Measurements from ENCODE around the gene NSMCE1. TPM values are rescaled to one million over a fixed set of nuclear protein-coding genes. Genes with fewer than 3 reads are reported as not detected.

Gene NSMCE1
- total RNA-seq, 1 experiment from 2014 or later: 49.4 TPM

DNA sequence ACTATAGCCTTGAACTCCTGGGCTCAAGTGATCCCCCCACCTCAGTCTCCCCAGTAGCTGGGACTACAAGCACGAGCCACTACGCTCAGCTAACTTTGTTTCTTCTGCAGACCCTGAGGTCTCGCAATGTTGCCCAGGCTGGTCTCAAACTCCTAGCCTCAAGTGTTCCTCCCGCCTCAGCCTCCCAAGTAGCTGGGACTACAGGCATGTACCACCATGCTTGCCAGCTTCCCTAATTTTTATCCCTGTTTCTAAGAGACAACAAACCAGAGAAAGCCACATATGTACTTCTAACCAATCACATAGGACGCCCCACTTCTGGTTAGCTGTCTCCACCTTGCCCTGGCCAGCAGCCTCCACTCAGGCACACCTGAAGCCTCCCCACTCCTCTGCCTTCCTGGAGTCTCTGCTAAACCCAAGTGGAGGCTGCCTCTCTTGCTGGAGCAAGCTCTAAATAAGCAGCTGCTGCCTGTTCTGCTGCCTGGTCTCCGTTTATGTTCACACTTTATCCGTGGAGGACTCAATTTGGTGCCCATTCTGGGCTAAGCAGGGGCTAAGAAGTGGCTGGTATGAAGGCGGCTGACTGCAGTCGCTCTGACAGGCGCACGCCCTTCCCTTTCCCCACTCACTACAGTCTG, 24.7 kb downstream of the NSMCE1 start:
- DNase-seq (ENCODE audit: low spot score): no peak

DNA sequence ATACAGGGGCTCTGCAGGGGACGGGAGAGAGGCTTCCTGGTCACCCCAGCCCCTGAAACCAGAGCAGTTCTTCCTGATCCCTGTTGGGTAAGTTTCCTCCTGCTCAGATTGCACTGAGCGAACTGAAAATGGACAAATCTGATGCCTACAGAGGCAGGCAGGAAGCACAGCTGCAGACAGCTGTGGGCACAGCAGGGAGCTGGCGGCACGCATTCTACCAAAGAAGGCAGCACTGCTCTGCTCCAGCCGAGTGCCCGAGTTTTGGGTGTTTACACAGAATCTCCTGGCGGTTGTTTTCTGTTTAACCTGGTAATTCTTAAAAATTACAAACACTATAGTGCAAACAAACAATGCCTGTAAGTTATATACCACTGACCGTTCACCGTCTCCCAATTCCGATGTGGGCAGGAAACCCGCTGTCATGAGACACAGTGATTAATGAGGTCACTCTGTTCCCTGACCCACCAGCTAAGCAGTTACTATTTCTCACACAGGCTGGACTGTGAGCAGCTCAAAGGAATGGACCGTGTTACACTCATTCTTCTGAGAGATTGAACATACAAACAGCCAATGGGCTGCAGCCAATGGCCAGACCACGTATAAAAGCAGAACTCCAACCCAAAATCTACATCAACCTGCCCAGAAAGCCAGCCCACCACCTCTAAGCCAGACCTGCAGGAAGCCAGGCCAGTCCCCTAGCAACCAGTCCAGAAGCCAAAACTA, 25.5 kb downstream of the NSMCE1 start:
- peak; percentile 96 for DNase-seq (ENCODE audit: low spot score)

DNA sequence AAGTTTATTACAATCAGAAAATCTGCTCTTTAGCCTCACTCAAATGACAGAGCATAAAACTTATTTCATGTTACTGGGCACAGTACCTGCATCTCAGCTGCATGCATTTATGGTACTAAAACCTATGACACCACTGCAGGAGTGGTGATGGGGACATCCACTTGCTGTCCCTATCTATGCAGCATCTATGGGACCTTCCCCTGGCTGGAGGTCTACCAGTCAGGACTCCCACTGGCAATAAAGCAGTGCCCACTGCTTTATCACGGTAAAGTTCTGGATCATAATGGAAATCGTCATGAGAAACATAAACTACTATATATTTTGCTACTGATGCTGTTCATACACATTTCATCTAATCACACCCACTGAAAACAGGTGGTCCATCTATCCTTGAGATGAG, 26.2 kb downstream of the NSMCE1 start:
- no peak for DNase-seq (ENCODE audit: low spot score)

DNA sequence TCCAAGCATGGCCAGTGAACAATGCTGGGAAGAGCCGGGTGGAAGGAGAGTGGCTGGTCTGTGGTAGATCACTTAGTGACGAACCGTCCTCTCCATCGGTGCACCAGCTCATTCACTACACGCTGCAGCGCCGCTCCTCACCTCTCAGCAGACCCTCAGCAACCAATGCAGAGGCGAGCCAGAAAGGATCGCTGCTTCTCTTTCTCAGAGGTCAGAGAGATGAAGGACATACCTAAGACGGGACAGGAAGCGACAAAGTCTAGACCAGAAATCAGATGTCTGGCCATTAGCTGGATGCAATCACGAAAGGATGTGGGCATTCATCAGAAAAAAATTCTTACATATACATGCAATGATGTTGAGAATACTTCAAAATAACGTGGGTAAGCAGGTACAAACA, 26.9 kb downstream of the NSMCE1 start:
- no peak for DNase-seq (ENCODE audit: low spot score)

DNA sequence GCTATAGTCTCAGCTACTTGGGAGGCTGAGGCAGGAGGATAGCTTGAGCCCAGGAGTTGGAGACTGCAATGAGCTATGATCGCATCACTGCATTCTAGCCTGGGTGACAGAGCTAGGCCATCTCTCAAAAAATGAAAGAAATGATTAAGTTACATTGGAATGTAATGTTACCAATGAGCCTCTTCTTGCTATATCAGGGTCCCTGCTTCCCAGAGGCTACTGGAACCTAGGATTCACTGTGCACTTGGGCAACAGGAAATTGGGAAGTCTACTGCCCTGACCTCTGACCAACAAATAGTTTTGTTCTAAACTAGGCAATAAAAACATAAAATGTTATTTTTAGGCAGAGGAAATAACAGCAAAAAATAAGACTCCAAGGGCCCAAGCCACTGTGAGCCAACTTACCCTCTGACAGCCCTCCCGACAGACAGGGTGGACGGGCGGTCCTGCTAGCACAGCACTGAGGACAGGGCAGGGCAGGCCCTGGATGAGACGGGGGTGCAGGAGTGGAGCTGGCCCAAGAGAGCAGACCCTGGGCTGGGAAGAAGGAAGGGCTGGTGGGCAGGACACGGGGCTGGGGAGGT, 27.5 kb downstream of the NSMCE1 start:
- no peak for DNase-seq (ENCODE audit: low spot score)

DNA sequence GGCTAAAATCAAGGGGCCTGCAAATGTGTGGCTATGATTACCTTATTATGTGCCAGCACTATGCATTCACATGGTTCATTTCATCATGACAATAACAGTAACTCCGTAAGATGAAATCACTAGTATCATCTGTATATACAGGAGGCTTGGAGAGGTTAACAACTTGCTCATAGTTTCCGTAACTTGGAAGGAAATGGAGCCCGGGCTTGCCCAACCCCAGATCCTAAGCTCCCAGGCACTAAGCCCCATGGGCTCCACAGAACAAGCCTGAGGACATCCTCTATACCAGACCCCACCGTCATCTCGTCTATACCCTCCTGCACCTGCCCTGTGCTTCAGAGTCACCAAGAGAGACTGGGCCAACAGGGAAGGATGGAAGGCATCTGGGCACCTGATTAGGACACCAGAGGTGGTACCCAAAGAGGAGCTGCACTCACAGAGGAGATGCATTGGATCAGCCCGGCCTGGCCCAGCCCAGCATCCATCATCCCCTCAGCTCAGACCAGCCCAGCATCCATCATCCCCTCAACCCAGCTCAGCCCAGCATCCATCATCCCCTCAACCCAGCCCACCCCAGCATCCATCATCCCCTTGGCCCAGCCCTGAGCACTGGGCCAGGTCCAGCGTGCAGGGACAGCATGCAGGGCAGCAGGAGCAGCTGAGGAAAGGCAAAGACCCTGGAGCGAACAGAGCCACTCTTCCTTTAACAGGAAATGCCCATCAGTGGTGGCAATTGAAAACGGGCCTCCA, 28.5 kb downstream of the NSMCE1 start:
- DNase-seq (ENCODE audit: low spot score): no peak

DNA sequence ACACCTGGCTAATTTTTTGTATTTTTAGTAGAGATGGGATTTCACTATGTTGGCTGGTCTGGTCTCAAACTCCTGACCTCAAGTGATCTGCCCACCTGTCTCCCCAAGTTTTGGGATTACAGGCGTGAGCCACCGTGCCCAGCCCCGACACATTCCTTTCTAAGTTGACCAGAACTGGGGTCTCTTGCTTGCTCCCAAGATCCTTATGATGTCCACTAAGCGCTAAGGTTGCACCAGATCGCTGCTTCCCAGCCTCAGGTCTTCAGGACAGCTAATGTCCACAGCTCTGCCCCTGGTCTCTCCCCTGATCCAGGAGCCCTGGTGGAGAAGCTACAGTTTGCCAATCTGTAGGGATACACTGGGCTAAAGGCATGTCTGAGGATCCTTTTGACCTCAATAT, 29.5 kb downstream of the NSMCE1 start:
- DNase-seq (ENCODE audit: low spot score): no peak

DNA sequence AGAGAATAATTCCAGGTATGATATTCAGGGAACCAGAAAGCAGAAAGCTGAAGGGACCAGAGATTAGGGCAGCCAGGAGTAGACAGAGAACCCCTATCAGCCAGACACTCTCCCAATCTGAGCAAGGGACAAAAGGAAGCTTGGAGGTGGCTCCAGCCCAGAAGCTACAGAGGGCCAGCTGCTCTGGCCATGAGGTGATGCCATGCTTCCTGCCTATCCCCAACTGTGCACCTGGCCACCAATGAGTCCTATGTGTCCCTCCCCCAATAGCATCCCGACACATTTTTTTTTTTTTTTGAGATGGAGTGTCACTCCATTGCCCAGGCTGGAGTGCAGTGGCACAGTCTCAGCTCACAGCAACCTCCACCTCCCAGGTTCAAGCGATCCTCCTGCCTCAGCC, 30.0 kb downstream of the NSMCE1 start:
- DNase-seq (ENCODE audit: low spot score): no peak

DNA sequence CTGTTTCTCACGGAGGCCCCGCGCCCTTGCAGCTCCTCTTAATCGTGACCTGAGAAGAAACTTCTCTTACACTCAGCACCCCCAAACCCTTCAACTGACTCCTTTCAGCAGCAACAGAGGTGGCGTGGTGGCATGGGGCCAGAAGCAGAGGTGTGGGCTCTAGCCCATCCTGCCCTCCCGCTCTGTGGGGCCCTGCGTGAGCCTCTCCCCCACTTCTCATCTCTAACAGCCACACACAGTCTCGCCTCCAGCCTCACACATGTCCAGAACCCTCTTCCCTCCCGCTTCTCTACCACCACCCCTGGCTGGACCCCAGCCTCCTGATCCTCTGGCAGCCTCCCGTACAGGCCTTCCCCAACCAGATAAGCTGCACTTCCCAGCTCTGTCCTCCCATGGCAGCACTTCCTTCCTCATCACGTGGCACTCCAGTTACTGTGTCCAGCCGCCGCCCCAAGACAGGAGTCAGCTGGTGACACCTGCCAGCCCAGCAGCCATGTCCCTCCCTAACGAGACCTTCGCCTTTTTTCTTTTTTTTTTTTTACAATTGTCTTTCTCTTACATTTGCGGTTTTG, 30.5 kb downstream of the NSMCE1 start:
- DNase-seq (ENCODE audit: low spot score): no peak

DNA sequence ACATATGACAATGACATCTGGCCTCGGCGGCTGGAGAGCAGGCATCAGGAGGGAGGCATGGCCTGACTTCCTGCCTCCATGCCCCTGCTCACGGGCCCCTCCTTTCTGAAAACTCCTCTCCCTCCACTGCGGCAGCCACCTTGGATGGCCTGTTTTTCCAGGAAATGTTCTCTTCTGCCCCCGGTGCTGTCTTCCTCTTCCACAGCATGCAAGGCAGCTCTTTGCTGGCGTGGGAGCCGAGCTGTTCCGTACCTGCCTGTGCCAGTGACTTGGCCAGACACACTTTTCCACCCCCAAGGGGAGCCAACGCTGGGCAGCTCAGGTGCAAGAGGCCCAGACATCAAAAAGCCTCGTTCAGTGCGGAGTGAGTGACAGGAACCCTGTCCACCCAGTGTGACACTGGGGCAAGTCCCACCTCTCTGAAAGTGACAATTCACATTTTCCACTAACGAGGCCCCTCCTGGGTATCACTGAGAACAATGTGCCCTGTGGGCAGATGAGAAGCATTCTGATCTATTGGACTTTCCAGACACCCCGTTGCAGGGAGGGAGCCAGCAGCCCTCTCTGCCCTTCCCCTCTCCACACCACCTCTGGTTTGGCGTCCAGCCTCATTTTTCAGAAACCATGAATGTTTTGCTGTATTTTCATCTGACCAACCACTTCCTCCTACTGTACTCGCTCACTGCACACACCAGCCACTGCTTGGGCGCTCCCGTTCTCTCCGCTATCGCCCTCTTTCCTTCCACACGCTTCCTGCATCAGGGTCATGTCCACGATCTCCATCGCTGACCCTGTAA, 31.2 kb downstream of the NSMCE1 start:
- no peak for DNase-seq (ENCODE audit: low spot score)

DNA sequence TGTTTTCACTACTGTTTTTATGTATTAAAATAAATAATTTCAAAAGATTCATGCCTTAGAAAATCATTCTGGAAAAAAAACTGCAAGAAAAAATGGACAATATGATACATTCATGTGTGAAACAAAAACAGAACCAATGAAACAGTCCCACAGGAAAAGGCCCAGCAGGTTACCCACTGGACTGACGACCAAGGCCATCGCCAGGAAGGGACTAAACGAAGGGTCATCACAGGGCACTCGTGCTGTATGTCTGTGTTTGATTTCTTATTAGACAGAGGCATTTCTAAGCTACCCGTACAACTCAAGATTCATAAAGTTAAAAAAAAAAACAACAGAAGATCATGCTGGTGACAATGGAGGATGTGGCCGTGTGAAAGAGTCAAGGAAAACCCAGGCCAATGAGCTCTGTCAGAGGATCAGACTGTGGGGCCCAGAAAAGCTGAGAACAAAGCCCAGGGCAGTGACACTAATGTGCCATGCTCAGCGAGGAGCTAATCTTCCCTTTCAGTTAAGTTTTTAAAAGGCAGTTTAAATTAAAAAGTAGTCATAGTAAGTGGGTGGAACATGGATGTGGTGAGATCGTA, 31.8 kb downstream of the NSMCE1 start:
- no peak for DNase-seq (ENCODE audit: low spot score)

DNA sequence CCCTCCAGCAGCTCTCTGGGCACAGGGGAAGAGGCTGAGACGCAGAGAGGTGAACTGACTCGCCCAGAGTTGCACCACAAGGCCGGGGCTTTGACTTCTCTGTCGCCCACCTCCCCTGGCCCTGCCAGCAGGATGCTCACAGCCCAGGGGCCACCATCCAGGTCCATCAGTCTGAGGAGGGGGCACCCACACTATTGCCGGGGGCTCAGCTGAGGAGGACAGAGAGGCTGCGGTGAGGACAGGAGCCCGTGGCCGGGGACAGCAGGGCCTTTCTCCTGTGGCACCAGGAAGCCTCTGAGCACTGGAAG, 32.7 kb downstream of the NSMCE1 start:
- no peak for DNase-seq (ENCODE audit: low spot score)

DNA sequence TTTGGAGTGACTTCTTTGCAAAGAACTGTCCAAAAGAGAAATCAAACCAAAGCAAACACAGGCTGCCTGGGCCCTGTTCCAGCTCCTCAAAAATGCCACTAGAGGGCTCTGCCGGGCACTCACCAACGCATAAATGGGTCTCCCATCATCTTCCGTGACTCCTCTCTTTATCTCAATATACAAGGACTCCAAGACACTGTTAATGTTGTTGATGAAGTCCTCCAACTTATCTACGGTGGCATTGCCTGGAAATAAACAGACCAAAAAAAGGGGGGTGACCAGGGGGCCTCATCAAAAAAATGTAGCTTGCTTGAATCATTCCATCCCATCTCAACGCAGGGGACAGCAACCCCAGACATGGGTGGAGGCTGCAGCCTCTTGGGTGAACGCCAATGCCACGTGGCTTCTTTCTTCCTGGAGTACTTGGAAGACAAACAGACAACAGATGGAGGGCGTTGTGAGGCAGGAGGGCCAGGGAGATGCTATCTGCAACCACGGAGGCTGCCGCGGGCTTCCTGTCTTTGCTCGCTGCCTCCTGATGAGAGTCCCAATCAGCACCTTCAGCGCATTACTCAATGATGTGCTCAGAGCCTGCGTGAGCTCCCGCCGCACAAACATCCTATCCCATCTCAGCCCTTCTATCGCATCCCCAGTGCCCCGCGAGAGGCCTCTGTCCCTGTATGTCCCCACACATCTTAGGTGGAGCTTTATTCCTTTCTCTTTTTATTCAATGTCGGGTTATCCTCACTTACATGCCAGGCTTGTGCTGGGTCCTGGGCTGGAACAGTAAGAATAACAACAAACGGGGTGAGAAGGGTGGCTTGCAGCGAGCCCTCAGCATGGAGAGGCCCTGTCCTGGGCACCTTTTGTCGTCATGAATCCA, 33.3 kb downstream of the NSMCE1 start:
- peak; percentile 91 for DNase-seq (ENCODE audit: low spot score)

DNA sequence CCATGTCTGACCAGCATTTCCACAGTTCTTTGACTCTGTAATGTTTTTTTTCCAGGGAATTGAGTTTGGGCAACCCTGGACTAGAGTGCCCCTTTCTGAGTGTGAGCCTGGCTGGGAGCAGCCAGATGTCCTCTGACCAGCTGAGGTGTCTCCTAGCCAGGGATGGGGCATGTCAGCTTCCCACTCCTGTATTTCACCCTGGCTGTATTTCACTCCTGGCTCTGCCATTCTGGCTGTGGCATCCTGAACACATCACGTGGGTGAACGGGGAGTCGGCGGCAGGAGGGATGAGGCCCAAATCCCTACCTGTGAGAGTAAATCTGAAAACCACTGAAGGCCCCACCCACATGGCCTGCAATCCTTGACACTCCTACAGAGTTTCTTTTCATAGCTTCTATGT, 34.0 kb downstream of the NSMCE1 start:
- DNase-seq (ENCODE audit: low spot score): no peak

DNA sequence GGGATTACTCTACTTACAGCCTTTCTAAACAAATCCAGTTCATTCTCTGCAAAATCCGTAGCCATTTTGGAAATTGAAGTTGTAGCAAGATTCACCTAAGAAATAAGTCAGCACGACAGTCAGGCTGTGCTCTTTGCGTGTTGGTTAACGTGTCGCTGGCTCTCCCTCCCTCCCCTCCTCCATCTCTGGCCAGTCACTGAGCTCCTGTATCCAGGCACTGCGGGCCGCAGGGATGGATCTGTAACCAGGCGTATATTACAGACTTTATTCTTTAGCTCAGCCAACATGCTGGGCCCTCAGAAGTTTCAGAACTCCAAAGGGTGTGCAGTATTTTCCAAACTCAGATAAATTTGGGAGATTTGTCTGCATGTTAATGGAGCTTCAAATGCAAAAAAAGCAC, 34.4 kb downstream of the NSMCE1 start:
- no peak for DNase-seq (ENCODE audit: low spot score)

DNA sequence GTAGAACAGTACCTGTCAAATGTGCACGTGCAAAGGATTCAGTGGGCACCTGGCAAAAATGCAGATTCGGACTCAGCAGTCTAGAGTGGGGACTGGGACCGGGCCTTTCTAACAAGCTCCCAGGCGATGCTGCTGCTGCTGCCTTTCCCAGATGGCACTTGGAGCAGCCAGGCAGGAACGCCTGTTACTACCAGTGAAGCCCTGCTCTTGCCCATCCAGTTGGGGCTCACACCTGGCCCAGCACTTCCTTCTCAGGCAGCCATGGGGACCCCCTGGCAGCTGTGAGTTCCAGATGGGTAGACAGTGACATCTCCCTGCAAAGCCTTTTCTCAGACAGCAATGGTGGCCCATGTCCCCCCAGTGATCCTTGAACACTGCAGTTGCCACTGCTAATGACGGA, 34.8 kb downstream of the NSMCE1 start:
- DNase-seq (ENCODE audit: low spot score): no peak

DNA sequence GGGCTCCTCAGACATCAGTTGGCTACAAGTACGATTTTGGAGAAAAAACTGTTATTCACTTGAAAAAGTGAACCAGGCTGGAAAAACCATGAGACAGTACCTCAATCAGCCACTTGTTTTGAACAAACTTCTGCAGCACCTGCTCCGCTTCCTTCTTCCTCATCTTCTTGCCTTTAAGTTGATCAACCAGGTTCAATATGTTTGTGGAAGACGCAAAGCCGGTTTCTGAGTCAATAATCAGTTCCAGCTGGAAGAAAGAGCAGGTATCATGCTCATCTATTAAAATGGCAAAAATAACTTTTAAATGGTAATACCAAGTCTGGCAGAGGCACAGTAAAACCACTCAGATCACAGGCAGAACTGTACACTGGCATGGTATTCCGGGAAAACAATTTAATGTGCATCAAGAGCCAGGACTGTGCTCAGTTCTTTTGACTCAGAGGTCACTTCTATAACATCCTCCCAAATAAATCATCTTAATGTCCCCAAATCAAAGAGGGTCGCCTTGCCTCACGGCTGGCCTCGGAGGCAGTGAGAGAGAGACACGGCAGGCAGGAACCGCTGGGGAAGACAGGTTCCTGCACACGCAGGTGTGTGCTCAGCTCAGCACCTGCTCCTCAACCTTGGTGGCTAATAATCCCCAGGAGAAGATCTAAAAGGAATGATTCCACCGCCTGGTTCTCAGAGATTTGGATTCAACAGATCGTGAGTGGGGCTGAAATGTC, 35.5 kb downstream of the NSMCE1 start:
- DNase-seq (ENCODE audit: low spot score): no peak

DNA sequence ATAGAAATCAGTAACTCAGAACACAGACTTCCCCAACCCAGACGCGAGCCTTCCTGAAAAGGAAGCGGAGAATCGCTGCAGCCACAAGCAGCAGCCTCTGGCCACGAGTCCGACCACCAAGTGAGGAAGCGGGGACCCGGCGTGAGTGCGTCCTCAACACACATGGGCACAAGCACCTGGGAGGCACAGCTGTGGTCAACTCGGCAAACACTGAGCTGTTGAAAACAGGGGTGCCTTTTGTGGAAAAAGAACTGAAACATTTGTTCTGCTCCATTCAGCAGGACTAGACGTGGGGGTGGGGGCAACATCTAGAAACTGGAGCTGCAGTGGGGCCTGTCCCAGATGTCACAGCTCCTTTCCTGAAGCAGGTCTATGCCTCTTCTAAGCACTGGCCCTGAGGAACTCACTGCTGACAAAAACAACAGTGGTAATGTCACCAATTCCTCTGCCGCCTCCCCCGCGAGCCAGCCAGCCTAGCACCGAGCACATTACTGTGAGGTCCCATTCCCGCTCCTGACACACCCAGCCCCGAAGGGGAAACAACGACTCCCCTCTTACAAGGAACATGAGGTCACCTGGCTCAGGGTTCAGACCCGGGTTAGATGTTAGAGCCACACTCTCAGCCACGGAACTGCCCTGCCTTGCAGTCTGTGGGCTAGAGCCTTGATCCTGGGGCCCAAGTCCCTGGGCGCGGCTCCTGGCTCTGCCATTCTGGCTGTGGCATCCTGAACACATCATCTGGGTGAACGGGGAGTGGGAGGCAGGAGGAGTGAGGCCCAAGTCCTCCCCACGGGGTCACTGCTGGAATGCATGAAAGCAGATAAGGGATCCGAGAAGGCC, 36.3 kb downstream of the NSMCE1 start:
- DNase-seq (ENCODE audit: low spot score): no peak

DNA sequence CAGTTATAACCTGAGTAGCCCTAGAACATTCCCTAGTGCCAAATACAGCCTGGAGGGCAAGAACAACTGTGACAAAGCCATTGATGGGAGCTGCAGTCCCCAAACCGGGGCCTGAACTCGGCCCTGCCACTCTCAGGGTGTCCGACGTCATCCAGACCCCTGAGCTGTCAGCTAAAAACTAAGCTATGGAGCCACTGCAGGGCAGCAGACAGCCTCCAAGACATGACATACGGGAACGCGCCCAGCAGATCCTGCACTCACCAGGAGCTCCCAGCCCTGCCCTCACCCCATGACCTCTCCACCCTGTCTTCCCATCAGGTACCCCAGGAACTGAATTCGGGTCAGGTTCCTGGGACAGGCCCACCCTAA, 36.9 kb downstream of the NSMCE1 start:
- DNase-seq (ENCODE audit: low spot score): no peak

All from H4 (cell line).